ENCODE data around the gene EVA1C.

DNA sequence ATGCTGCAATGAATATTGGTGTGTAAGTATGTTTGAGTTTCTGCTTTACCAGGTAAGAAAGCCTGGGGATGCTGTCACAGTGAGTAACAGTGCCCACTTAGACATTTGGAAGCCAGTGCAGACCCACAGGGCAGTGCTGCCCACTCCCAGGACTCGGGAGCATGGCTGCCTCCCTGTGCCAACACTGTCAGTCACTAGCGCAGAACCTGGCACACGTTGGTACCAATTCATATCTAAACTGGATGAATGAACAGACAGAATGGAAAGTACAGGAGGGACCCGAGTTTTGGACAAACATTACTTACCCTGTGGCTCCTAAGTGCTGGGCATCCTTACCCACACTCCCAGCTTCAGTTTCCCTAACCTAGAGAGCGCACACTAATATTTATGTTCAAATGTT is 1.6 kb upstream of the EVA1C start:
- TF ChIP-seq, protein P1, sequence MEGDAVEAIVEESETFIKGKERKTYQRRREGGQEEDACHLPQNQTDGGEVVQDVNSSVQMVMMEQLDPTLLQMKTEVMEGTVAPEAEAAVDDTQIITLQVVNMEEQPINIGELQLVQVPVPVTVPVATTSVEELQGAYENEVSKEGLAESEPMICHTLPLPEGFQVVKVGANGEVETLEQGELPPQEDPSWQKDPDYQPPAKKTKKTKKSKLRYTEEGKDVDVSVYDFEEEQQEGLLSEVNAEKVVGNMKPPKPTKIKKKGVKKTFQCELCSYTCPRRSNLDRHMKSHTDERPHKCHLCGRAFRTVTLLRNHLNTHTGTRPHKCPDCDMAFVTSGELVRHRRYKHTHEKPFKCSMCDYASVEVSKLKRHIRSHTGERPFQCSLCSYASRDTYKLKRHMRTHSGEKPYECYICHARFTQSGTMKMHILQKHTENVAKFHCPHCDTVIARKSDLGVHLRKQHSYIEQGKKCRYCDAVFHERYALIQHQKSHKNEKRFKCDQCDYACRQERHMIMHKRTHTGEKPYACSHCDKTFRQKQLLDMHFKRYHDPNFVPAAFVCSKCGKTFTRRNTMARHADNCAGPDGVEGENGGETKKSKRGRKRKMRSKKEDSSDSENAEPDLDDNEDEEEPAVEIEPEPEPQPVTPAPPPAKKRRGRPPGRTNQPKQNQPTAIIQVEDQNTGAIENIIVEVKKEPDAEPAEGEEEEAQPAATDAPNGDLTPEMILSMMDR (optimal IDR thresholded peaks at IDR 0.05 in 1 of 3, IDR thresholded peaks at IDR 0.05 in 1 of 3, conservative IDR thresholded peaks at IDR 0.05 in 1 of 3; ENCODE audit: extremely low read depth in 1 of 3, insufficient read depth in 2 of 3, low read length in 3 of 3), result no peak
- no peak for TF ChIP-seq EZH2 (IDR thresholded peaks at IDR 0.05; ENCODE audit: low read length)

Measured in keratinocyte (primary cell).